Stimulated activated naive CD8-positive, alpha-beta T cell treated with anti-CD3 and anti-CD28 coated beads, Interleukin-15, Interleukin-2, amounts not matched to agents 100 U/mL and 50 U/mL, for 24 hours (primary cell): ENCODE results near the gene GPX4.

ENCODE experiments used
- ATAC-seq: fragments of 150-1000 bp; cut with Tn5 transposase; one replicate; pipeline ENCODE4 v1.10.0; 2021
- DNase-seq: peaks from one replicate; pipeline ENCODE4 v3.0.0; 2021

The GPX4 gene

DNA sequence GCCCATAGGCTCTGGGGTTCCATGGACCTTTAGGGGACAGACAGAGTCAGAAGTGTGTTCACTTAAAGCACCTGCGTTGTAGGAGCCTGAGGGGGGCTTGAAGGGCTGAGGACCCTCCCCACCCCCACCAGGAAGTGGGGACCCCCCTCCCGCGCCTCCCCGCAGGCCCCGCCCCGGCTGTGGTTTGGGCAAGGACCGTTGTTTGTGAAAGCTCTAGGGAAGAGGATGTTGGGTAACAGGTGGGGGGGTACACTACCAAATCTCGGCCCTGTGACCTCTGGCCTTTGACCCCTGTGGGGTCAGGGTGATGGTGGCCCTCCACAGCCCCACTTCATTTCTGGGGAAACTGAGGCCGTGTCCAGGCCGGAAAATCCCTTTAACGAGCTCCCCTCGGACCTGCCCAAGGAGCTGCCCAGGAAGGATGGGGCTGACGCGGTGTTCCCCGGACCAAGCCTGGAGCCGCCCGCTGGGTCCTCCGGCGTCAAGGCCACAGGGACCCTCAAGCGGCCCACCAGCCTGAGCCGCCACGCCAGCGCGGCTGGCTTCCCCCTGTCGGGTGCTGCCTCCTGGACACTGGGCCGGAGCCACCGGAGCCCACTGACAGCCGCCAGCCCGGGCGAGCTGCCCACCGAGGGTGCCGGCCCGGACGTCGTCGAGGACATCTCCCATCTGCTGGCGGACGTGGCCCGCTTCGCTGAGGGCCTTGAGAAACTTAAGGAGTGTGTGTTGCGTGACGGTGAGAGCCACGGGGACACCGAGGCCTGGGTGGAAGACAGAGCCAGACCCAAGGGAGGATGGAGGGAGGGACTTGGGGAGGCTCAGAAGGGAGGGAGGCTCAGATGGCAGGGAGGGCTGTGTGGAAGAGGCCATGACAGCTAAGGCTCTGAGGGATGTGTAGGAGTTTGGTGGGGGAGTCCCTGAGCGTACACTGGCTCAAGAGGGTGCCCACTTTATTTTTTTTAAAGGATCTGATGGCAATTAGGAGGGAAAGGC is 35.5 kb upstream of the GPX4 start:
- ATAC-seq (no peak), DNase-seq (peak; percentile 78)

DNA sequence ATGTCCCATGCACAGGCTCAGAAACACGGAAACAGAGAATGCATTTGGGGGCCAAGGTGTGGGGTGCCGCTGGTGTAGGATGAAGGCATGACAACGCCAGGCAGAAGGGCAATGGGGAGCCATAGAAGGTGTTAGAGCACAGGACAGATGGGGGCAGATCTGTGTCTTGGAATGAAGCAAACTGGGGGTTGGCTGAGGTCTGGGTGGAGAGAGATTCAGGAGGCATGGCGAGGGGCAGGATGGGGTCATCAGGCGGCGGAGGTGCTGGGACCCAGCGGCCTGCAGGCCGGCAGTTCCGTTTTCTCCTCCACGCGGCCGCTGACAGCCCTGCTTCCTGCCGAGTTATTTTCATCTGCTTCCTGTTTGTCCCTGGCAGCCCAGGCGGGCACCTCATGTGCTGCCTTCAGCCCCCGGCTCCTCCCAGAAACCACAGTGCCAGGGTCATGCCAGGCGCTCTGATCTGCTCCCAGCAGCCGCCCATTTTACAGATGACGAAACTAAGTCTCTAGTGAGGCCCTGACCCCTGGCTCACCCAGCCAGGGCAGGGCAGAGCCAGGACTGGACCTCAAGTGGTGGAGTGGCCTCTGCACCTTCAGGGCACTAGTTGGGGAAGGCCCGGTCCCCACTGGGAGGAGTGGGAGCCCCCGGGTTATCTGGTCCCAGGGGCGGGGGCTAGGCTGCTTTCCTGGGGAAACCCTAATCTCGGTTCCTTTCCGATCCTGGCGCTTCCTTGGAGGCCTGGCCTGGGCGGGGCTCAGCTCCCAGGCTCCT is 34.6 kb upstream of the GPX4 start:
- ATAC-seq (peak; percentile 29), DNase-seq (peak; percentile 75)

DNA sequence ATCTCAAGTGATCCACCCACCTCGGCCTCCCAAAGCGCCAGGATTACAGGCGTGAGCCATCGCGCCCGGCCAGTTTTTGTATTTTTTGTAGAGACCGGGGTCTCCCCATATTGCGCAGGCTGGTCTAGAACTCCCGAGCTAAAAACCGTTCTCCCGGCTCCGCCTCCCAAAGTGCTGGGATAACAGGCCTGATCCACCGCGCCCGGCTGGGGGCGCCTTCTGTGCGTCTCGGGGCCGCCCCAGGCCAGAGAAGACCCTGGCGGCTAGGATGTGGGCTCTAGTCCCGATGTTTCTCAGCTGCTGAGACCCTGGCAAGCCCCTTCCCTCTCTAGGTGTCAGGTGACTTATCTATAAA is 33.2 kb upstream of the GPX4 start:
- no peak for ATAC-seq
- DNase-seq = no peak

DNA sequence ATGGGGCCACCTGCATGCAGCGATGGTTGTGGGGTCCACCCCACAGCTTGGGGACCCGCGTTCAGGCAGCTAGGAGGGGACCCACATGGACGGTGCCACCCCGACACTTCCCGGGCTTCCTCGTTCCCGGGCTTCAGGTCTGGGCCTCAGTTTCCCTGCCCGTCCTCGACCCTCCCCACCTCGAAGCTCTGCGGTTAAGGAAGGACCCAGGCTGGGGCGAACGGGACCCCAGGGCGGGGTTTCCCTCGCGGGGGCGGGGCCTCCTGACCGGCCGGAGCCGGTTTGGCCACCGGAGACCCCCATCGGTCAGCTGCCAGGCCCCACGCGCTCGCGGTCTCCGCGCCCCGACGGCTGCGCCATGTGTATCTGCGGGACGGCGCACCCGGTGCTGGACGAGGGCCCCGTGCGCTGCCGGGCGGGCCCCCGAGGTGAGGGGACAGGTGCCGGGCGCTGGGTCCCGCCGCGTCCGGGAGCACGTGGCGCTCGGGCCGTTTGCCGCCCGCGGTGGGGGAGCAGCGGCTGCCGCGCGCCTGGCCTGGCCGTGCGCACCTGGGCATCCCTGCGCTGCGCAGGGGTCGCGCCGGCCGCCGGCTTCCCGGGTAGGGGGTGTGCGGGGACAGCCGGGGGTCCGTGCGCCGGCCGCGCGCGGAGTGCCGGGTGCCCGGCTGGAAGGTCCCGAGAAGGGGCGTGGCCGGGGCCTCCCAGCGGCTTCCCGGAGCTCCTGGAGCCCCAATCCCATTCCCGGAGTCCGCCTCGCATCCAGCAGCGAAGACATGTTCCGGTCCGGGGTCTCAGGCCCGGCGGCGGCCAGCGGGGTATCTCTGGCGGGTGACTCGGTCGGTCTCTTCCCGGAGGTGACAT is 32.6 kb upstream of the GPX4 start:
- DNase-seq (no peak), ATAC-seq (no peak)

DNA sequence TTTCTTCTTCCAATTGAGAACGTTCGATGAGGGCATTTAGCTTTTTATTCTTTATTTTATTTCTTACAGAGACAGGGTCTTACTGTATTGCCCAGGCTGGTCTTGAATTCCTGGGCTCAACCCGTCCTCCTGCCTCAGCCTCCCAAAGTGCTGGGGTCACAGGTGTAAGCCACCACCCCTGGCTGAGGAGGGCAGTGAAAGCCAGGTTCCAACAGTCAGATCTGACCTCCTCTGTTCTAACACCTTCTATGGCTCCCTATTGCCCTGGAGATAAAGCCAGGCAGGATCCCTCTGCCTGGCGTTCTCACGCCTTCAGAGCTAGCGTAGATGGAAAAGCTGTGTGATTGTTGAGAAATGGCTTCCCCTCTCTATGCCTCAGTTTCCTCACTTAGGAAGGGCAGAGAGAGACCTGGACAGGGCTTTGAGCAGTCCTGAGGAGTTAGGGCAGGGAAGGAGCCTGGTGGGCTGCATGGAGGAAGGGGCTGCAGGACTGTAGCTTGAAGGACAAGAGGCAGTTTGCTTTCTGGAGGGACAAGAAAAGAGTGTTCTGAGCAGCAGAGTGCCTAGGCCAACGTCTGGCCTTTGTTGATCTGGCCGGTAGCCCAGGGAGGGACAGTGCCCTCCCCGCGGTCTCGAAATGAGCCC is 31.3 kb upstream of the GPX4 start:
- no peak for DNase-seq
- ATAC-seq = no peak

DNA sequence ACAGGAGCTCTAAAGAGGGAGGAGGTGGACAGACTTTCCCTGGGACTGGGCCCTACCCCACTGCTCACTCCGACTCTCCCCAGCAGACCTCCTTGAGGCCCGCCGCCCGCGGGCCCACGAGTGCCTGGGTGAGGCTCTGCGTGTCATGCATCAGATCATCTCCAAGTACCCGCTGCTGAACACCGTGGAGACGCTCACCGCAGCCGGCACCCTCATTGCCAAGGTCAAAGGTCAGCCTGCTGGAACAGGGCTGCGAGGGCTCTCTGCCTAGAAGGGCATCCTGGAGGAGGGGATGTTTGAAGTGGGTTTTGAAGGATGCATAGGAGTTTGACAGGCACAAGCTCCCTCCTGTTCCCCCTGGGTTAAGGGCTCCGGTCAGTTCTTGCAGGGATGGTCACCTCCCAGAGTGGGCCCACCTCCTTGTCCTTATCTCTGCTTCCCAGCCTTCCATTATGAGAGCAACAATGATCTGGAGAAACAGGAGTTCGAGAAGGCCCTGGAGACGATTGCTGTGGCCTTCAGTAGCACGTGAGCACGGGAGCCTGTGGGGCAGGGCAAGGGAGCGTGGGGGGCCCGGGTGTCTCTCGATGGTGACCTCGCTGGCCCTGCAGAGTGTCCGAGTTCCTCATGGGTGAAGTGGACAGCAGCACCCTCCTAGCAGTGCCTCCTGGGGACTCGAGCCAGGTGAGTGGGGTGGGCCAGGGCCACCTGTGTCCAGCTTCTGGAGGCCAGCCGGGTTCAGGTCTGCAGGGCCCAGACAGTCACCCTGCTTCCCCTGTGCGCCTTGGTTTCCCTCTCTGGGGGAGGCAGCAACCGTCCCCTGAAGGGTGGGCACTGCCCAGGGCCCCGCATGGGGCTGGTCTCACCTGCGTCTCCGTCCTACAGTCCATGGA is 30.5 kb upstream of the GPX4 start:
- DNase-seq = no peak
- no peak for ATAC-seq

DNA sequence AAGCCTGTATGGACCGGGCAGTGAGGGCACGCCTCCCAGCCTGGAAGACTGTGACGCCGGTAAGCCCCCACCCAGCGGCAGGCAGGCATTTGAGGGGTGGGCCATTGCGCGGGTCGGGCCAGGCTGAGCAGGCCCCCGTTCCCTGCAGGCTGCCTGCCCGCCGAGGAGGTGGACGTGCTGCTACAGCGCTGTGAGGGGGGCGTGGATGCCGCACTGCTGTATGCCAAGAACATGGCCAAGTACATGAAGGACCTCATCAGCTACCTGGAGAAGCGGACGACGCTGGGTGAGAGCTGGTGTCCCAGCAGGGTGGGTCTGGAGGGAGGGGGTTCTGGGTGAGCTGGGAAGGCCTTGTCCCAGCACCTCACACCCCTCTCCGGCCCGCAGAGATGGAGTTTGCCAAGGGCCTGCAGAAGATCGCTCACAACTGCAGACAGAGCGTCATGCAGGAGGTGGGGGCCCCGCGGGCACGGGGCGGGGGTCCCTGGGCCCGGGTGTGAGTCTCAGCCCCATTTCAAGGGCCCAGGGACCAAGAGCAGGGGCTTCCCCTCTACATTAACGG is 29.8 kb upstream of the GPX4 start:
- DNase-seq (no peak), ATAC-seq (no peak)

DNA sequence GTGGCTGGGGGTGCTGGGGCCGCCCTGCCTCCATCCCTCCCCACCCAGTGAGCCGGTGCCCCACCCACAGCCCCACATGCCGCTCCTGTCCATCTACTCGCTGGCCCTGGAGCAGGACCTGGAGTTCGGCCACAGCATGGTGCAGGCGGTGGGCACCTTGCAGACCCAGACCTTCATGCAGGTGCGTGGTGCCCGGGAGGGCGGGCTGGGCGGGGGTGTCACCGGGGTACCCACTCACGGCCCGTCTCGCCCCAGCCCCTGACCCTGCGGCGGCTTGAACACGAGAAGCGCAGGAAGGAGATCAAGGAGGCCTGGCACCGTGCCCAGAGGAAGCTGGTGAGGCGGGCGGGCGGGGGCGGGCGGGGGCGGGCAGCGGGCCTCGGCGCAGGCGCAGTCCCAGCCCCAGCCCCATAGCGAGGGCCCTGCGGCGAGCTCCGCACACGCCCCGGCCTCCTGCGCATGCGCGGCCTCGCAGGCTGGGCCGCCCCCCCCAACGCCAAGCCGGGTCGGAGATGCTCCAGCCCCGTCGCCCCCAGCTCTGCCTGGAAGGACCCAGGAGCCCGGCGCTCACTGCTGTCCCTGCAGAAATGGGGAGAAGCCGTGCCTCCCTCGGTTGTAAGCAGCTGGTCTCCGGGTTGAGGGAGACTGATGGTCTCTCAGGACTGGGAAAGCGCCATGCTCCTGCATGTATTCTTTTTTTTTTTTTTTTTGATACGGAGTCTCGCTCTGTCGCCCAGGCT is 29.1 kb upstream of the GPX4 start:
- ATAC-seq = peak; percentile 17

DNA sequence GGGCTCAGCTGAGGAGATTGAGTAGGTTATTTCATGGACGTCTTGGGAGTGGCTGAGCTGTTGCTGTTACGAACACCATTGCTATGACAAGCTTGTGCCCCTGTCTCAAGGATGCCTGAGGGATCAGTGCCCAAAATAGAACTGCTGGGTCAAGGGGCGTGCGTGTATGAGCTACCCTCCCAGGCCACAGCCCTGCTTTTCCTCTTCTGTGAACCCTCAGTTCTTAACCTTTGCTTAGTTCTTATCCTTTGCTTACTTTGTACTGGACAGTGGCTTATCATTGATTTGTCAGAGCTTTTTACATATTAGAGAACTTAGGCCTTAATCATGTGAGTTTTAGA is 27.8 kb upstream of the GPX4 start:
- DNase-seq (no peak), ATAC-seq (no peak)

More for the DNA sequence above, 29.1 kb upstream of the GPX4 start:
- DNase-seq = peak; percentile 86

DNA sequence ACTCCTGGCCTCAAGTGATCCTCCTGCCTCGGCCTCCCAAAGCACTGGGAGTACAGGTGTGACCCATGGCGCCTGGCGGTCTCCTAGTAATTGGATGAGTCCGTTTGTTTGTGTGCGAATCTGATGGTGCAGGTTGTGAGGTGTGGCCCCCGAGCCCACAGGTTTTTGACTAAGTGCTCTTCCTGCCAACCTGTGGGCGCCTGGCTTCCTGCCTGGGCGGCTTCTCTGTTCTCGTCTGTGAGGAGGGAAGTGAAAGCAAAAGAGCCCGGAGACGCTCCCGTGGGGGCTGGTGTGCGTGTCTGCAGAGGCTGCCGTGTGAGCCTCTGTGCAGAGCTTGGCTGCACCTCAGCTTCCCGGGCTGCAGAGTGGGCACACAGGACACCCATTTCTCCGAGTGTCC is 26.8 kb upstream of the GPX4 start:
- ATAC-seq = peak; percentile 84
- DNase-seq = peak; percentile 87

DNA sequence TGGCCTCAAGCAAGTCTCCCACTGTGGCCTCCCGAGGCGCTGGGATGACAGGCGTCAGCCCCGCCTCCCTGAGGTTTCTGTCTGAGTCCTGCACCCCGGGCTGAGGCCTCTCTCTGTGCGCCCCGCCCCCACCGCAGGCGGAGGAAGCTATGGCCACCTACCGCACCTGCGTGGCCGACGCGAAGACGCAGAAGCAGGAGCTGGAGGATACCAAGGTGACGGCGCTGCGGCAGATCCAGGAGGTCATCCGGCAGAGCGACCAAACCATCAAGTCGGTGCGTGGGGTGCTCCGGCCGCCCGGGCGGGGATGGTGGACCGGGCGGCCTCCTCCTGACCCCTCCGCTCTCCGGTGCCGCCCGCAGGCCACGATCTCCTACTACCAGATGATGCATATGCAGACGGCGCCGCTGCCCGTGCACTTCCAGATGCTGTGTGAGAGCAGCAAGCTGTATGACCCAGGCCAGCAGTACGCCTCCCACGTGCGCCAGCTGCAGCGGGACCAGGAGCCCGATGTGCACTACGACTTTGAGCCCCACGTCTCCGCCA is 24.2 kb upstream of the GPX4 start:
- peak; percentile 81 for DNase-seq
- ATAC-seq = no peak

DNA sequence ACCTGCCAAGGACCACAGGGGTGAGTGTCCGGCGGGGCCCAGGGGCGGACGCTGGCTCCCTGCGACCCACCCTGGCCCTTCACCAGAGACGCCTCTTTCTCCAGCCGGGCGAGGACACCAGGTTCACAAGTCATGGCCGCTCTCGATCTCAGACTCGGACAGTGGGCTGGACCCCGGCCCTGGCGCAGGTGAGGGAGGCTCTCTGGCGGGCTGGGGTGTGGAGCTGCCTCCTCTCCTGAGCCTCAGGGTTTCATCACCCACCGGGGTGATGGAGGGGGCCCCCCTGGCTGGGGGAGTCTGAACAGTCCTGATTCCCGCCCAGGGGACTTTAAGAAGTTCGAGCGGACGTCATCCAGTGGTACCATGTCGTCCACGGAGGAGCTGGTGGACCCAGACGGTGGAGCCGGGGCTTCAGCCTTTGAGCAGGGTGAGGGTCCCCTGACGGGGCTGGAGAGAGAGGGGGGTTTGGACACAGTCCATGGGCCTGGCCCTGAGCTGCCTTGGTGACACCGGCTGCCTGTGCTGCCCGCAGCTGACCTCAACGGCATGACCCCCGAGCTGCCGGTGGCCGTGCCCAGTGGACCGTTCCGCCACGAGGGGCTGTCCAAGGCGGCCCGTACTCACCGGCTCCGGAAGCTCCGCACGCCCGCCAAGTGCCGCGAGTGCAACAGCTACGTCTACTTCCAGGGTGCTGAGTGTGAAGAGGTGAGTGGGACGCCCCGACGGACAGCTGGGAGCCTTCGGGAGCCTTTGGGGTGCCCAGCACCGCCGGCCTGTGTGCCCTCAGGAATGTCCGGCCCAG is 23.2 kb upstream of the GPX4 start:
- no peak for ATAC-seq

DNA sequence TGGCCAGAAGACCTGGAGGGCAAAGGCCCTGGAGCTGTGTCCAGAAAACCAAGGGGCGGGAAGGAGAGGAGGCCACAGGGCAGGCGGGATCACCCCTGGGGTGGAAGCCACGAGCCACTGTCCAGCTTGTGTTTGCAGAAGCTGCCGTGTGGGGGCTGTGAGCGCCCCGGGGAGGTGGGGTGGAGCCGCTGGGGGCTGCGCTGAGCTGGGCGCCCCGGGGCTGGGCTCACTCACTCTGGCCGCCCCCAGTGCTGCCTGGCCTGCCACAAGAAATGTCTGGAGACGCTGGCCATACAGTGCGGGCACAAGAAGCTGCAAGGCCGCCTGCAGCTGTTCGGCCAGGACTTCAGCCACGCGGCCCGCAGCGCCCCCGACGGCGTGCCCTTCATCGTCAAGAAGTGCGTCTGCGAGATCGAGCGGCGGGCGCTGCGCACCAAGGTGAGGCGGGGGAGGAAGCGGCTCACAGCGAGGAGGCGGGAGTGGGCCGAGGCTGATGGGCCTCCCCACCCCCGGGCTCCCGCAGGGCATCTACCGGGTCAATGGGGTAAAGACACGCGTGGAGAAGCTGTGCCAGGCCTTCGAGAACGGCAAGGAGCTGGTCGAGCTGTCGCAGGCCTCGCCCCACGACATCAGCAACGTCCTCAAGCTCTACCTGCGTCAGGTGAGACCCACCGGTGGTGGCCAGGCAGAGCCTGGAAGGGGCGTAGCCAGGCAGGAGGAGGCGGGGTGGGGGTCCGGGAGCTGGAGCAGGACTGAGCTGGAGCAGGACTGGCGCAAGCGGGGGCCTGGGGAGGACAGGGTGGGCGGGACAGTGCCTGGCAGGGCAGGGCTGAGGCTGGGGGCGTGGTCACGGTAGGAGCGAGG is 22.3 kb upstream of the GPX4 start:
- no peak for DNase-seq
- no peak for ATAC-seq

More for the DNA sequence above, 23.2 kb upstream of the GPX4 start:
- no peak for DNase-seq

DNA sequence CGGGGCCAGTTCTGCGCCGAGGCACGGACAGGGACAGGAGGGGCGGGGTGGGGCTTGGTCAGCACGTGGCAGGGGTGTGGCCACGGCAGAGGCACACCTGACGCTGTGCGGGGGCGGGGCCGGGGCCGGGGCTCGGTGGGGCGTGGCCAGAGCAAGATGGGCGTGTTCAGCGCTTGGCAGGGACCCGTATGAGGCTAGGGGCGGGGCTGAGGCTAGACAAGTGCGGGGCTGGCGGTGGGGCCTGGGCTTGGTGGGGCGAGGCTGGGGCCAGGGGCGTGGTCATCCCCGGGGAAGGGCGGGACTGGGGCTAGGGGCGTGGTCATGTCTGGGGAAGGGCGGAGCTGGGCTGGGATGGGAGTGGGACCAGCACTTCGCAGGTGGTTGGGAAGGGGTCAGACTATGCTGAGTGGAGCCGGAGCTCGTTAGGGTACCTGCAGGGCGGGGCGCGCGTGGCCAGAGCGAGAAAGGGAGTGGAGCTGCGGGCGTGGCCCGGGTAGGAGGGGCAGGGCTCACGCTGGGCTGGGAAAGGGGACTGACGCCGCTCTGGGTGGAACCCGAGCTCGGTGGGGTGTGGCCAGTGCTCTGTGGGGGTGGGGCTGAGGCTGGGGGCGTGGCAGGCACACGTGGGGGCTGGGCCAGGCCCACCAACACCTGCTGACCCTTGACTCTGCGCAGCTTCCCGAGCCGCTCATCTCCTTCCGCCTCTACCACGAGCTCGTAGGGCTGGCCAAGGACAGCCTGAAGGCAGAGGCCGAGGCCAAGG is 21.4 kb upstream of the GPX4 start:
- ATAC-seq = peak; percentile 67
- DNase-seq = peak; percentile 82

DNA sequence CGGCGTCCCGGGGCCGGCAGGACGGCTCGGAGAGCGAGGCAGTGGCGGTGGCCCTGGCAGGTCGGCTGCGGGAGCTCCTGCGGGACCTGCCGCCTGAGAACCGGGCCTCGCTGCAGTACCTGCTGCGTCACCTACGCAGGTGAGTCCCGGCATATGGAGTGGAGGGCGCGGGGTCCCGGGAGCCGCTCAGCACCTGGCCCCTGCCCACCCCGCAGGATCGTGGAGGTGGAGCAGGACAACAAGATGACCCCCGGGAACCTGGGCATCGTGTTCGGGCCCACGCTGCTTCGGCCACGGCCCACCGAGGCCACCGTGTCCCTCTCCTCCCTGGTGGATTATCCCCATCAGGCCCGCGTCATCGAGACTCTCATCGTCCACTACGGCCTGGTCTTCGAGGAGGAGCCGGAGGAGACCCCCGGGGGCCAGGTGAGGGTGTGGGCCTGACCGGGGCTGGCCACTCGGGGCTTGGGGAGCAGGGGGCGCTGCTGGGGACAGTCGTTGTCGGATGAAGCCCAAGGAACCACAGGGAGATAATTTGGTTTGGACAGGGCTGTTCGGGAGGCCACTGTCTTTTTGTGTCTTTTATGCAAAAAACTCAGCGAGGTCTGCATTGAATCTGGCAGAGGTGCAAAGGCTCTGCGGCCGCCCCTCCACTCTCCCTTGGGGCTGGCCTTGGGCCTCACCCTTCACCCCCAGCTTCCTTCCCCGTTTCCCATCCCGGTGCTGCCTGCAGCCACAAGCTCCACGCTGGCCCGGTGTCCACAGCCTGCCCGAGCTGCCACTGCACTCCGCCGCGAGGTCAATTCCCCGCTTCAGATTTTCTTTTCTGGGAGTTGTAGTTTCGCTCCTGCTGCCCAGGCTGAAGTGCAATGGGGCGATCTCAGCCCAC is 20.6 kb upstream of the GPX4 start:
- DNase-seq = no peak
- no peak for ATAC-seq
